Stomach (tissue), 9 donors: ENCODE results near the gene SERBP1. TPM values are rescaled to one million over a fixed set of nuclear protein-coding genes. Genes with fewer than 3 reads are reported as not detected.
A peak's percentile ranks its signal among the peaks of the same experiment; 100 is the strongest.
"Not testable (repeated sequence)": the region's sequence is repeated elsewhere in the genome, so short reads cannot be mapped to it uniquely, and the experiment has no call there.

Source experiments
- DNase-seq, 2 donors: peaks; one replicate each; pipeline versions ENCODE4 v3.0.0 to v3.0.0-alpha.2; 2013 to 2019
- H3K27ac ChIP-seq, 5 donors: fragments of 200-600 bp in 4 of 5; sonication (generic) in 4 of 5; one replicate each; pipeline ENCODE4 v1.5.1; 2013 to 2019; ENCODE audit warnings: mild to moderate bottlenecking in 1 of 5, moderate library complexity in 1 of 5
- H3K27me3 ChIP-seq, 3 donors: fragments of 200-600 bp; sonication (generic); one replicate each; pipeline ENCODE4 v1.5.1; 2017 to 2019; ENCODE audit warnings: mixed run types in 1 of 3
- H3K36me3 ChIP-seq, 4 donors: fragments of 200-600 bp; sonication (generic); 1 replicate in 3 of 4; 2 replicates in 1 of 4; pipeline ENCODE4 v1.5.1; 2016 to 2019
- H3K4me1 ChIP-seq, 4 donors: fragments of 200-600 bp; sonication (generic); one replicate each; pipeline ENCODE4 v1.5.1; 2016 to 2019
- H3K4me3 ChIP-seq, 4 donors: fragments of 200-600 bp; sonication (generic) in 3 of 4; one replicate each; pipeline ENCODE4 v1.5.1; 2016 to 2019; ENCODE audit warnings: mild to moderate bottlenecking in 1 of 4
- H3K9me3 ChIP-seq, 4 donors: fragments of 200-600 bp; sonication (generic); one replicate each; pipeline ENCODE4 v1.5.1; 2016 to 2019
- EP300 ChIP-seq: sonication (generic); formaldehyde crosslinking; IDR thresholded peaks from one replicate; pipeline ENCODE4 v1.6.1; 2017; ENCODE audit warnings: antibody characterized with exemption
- POLR2A ChIP-seq, 4 donors: fragments of 450-650 bp; IDR thresholded peaks; one replicate each; pipeline ENCODE4 v1.6.1; 2016; ENCODE audit warnings: antibody characterized with exemption in 4 of 4, control low read depth in 2 of 4, mild to moderate bottlenecking in 1 of 4, moderate library complexity in 1 of 4
- POLR2AphosphoS5 ChIP-seq, 3 donors: sonication (generic); formaldehyde crosslinking; IDR thresholded peaks; one replicate each; pipeline ENCODE4 v1.6.1; 2016; ENCODE audit warnings: antibody characterized with exemption in 3 of 3
- WGBS, 5 donors: extraction: QIAGEN DNeasy Blood & Tissue Kit in 3 of 5; methylation state at CpG; one replicate each; pipeline versions ENCODE4 v1.1.5 to v1.1.7; 2013 to 2018; 5-methylcytosine and 5-hydroxymethylcytosine counted together
- intact Hi-C: fragments of 100-400 bp; cut with DNase I; formaldehyde crosslinking; loops from one replicate; pipeline ENCODE4 v1.15.1; 2023; ENCODE audit warnings: low total_unique reads
- polyA plus RNA-seq, 3 donors: library from polyadenylated mRNA; stranded (reverse); fragments of 200-250 nt; gene quantifications; one replicate each; pipeline ENCODE4 v1.2.3, GENCODE V29; 2013
- total RNA-seq, 5 donors: library from RNA; depleted of rRNA; stranded (reverse); fragments of >200 nt; gene quantifications; one replicate each; pipeline versions ENCODE4 v1.1.0 to v1.2.3, GENCODE V29; 2014 to 2016
- TF ChIP-seq, protein P1 (sequence below), 7 experiments: fragments of 450-650 bp in 4 of 7; fragments of 200-600 bp in 3 of 7; sonication (generic) in 3 of 7; IDR thresholded peaks; one replicate each; pipeline ENCODE4 v1.5.1; 2016 to 2019; ENCODE audit warnings: antibody characterized with exemption in 7 of 7, control low read depth in 2 of 7, mild to moderate bottlenecking in 1 of 7
- donor health status: healthy with polysubstance abuse.
- donor health status: Bipolar disorder and iron deficiency.
- donor health status: healthy.

SERBP1 gene
- total and polyA plus RNA-seq, 8 donors, result 66.1 to 240 (median 130) TPM

- Histone ChIP-seq H3K4me1 (peaks cover 0 to 29% (median 12%) of the 10 kb centered on the region in 4 donors), H3K27ac (peak overlapping the region in 1 of 5 donors; percentile 32), H3K4me3 (no peak overlapping the region), H3K36me3 (peaks cover 5 to 18% (median 14%) of the 10 kb centered on the region in 4 donors), H3K27me3 (no peaks in the 10 kb centered on the region), H3K9me3 (no peaks in the 10 kb centered on the region)
- intact Hi-C loops, result no loop called here
- TF ChIP-seq POLR2AphosphoS5 (IDR thresholded peaks at IDR 0.05), result no peak
- TF ChIP-seq POLR2A (IDR thresholded peaks at IDR 0.05), result no peak
- no peak for TF ChIP-seq EP300
- 43 to 53% (median 52%) methylated on average over 3 of the region's 3 CpGs for WGBS, 5 donors
- DNase-seq, result no peak
These were observed 24.5 kb downstream of the SERBP1 start for GRCh38 chr1:67405473-67406245.

GRCh38 chr1:67404212-67404620 lies 26.0 kb downstream of the SERBP1 start:
- intact Hi-C loops, result no loop called here
- Histone ChIP-seq H3K4me1 (peaks cover 0 to 29% (median 12%) of the 10 kb centered on the region in 4 donors), H3K9me3 (no peaks in the 10 kb centered on the region), H3K27me3 (no peaks in the 10 kb centered on the region), H3K27ac (no peak overlapping the region), H3K36me3 (peaks cover 0 to 5% (median 2%) of the 10 kb centered on the region in 4 donors), H3K4me3 (no peak overlapping the region)
- DNase-seq, result no peak
- 69 to 91% (median 78%) methylated on average over 5 of the region's 5 CpGs for WGBS, 5 donors
- TF ChIP-seq, protein P1, sequence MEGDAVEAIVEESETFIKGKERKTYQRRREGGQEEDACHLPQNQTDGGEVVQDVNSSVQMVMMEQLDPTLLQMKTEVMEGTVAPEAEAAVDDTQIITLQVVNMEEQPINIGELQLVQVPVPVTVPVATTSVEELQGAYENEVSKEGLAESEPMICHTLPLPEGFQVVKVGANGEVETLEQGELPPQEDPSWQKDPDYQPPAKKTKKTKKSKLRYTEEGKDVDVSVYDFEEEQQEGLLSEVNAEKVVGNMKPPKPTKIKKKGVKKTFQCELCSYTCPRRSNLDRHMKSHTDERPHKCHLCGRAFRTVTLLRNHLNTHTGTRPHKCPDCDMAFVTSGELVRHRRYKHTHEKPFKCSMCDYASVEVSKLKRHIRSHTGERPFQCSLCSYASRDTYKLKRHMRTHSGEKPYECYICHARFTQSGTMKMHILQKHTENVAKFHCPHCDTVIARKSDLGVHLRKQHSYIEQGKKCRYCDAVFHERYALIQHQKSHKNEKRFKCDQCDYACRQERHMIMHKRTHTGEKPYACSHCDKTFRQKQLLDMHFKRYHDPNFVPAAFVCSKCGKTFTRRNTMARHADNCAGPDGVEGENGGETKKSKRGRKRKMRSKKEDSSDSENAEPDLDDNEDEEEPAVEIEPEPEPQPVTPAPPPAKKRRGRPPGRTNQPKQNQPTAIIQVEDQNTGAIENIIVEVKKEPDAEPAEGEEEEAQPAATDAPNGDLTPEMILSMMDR (IDR thresholded peaks at IDR 0.05), result no peak
- TF ChIP-seq POLR2AphosphoS5 (IDR thresholded peaks at IDR 0.05) (no peak), POLR2A (IDR thresholded peaks at IDR 0.05) (no peak), EP300 (no peak)

- WGBS, 5 donors, result 81 to 95% (median 87%) methylated on average over 6 of the region's 6 CpGs
- Histone ChIP-seq H3K27ac (no peak overlapping the region), H3K4me3 (no peak overlapping the region), H3K36me3 (no peaks in the 10 kb centered on the region), H3K4me1 (peaks cover 0 to 18% (median 7%) of the 10 kb centered on the region in 4 donors), H3K27me3 (no peaks in the 10 kb centered on the region), H3K9me3 (no peaks in the 10 kb centered on the region)
- DNase-seq, result no peak
- TF ChIP-seq EP300 (no peak), POLR2A (IDR thresholded peaks at IDR 0.05) (no peak), POLR2AphosphoS5 (IDR thresholded peaks at IDR 0.05) (no peak)
- TF ChIP-seq, protein P1 (IDR thresholded peaks at IDR 0.05), result no peak
- intact Hi-C loops, result no loop called here
These were observed 28.8 kb downstream of the SERBP1 start for GRCh38 chr1:67401443-67401842.

- H3K36me3 ChIP-seq, H3K4me3 ChIP-seq, H3K27ac ChIP-seq, DNase-seq, H3K9me3 ChIP-seq, H3K4me1 ChIP-seq, intact Hi-C loops, H3K27me3 ChIP-seq: not testable (repeated sequence)
- WGBS, 5 donors, result 81 to 87% (median 84%) methylated on average over 12 of the region's 12 CpGs
These were observed 30.0 kb downstream of the SERBP1 start for GRCh38 chr1:67400029-67400786.

DNA sequence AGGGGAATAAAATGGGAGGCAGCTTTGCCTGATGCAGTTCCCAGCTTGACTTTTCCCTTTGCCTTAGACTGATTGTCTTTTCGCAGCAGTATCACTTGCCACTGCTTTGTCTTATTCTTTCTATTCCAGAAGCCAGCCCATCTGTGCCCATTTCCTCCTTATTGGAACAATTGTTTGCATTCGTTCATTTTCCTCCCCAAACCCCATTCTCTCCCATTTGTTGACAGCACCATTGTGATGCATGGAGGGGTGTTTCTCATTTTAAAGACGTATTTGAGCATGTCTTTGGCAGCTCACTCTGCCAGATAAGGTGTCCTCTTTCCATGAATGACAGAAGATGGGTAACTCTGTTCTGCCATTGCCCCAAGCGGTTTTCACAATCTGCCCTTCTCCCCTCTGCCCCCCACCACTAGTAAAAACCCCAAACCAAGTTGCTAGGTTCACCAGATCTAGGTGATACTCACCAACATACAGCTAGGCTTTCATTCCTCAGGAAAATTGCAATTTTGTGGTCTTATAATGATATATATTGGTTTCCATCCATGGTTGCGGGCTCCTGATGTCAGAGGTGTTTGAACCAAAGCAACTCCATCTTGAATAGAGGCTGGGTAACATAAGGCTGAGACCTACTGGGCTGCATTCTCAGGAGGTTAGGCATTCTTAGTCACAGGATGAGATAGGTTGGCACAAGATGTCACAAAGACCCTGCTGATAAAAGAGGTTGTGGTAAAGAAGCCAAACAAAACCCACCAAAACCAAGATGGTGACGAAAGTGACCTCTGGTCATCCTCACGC lies 30.8 kb downstream of the SERBP1 start:
- Histone ChIP-seq H3K4me3 (no peak overlapping the region), H3K36me3 (peaks cover 0 to 8% (median 6%) of the 10 kb centered on the region in 4 donors), H3K4me1 (peaks cover 0 to under 1% (median 0%) of the 10 kb centered on the region in 4 donors), H3K27me3 (no peaks in the 10 kb centered on the region), H3K27ac (no peak overlapping the region), H3K9me3 (no peaks in the 10 kb centered on the region)
- no peak for DNase-seq
- TF ChIP-seq, protein P1 (IDR thresholded peaks at IDR 0.05), result no peak
- TF ChIP-seq EP300, result no peak
- intact Hi-C loops, result no loop called here
- 78 to 83% (median 79%) methylated on average over 7 of the region's 7 CpGs for WGBS, 5 donors
